ENCODE measurements around the gene DXO. TPM values are rescaled to one million over a fixed set of nuclear protein-coding genes. Genes with fewer than 3 reads are reported as not detected.

Gene DXO
- polyA plus RNA-seq, 3 donors = 5.5 to 49.6 (median 10.4) TPM

DNA sequence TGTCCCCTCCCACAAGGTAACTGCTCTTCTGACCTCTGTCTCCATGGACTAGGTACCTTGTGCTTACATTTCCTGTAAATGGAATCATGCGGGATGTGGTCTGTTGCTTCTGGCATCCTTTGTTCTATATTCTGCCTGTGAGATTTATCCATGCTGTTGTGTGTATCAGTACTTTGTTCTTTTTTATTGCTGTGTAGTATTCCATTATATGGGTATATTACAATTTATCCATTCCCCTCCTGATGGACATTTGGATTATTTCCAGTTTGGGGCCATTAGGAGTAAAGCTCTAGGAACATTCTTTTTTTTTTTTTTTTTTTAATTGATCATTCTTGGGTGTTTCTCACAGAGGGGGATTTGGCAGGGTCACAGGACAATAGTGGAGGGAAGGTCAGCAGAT is 41.0 kb downstream of the DXO start:
- Histone ChIP-seq H3K4me3 (replicated peaks in 1 of 3; ENCODE audit: low read depth in 2 of 3, low read length in 3 of 3) (no peak overlapping the region), H2AFZ (ENCODE audit: insufficient read depth, low read depth, low read length, poor library complexity, severe bottlenecking) (no peak overlapping the region), H3K27me3 (ENCODE audit: control insufficient read depth in 2 of 2, insufficient read depth in 2 of 2, low read length in 2 of 2) (no peaks in the 10 kb centered on the region), H4K20me1 (ENCODE audit: insufficient read depth, low read length) (no peaks in the 10 kb centered on the region), H3K79me2 (ENCODE audit: insufficient read depth, low read length) (no peaks in the 10 kb centered on the region), H3K4me1 (ENCODE audit: control insufficient read depth in 1 of 2, insufficient read depth in 2 of 2, low read length in 2 of 2) (peaks cover 4 to 31% of the 10 kb centered on the region in 2 donors), H3K27ac (ENCODE audit: low read depth in 1 of 2, low read length in 2 of 2) (no peak overlapping the region), H3K9ac (ENCODE audit: insufficient read depth, low read length, poor library complexity, severe bottlenecking) (no peak overlapping the region), H3K4me2 (replicated peaks; ENCODE audit: extremely low read depth, low read length, poor library complexity, severe bottlenecking) (no peak overlapping the region), H3K9me3 (replicated peaks in 1 of 2; ENCODE audit: control insufficient read depth in 1 of 2, insufficient read depth in 1 of 2, low read length in 2 of 2) (no peaks in the 10 kb centered on the region), H3K36me3 (replicated peaks in 1 of 2; ENCODE audit: control insufficient read depth in 1 of 2, insufficient read depth in 2 of 2, low read length in 2 of 2) (no peaks in the 10 kb centered on the region)
- no peak for TF ChIP-seq CTCF (IDR thresholded peaks at IDR 0.05)
- H3K4me3 Mint-ChIP-seq = no peak overlapping the region
- peaks cover 0 to 6% (median 5%) of the 10 kb centered on the region in 3 donors for H3K27me3 Mint-ChIP-seq (ENCODE audit: low read depth in 3 of 3)
- peaks cover 24% of the 10 kb centered on the region for H3K4me1 Mint-ChIP-seq
- no peak overlapping the region for H3K27ac Mint-ChIP-seq
- H3K36me3 Mint-ChIP-seq = no peaks in the 10 kb centered on the region
- peaks cover 0 to 1% (median 0%) of the 10 kb centered on the region in 7 donors for H3K9me3 Mint-ChIP-seq
- intact Hi-C loops (cut with micrococcal nuclease) = no loop called here
- WGBS (ENCODE audit: insufficient coverage) = no CpG with 5 or more reads among the region's 1 CpG
- DNase-seq = no peak

GRCh38 chr6:31928672-31928939 is 43.3 kb downstream of the DXO start:
- Histone ChIP-seq H3K4me2 (replicated peaks; ENCODE audit: extremely low read depth, low read length, poor library complexity, severe bottlenecking) (no peak overlapping the region), H3K4me3 (replicated peaks in 1 of 3; ENCODE audit: low read depth in 2 of 3, low read length in 3 of 3) (no peak overlapping the region), H3K79me2 (ENCODE audit: insufficient read depth, low read length) (no peaks in the 10 kb centered on the region), H3K36me3 (replicated peaks in 1 of 2; ENCODE audit: control insufficient read depth in 1 of 2, insufficient read depth in 2 of 2, low read length in 2 of 2) (no peaks in the 10 kb centered on the region), H3K27ac (ENCODE audit: low read depth in 1 of 2, low read length in 2 of 2) (no peak overlapping the region), H3K27me3 (ENCODE audit: control insufficient read depth in 2 of 2, insufficient read depth in 2 of 2, low read length in 2 of 2) (no peaks in the 10 kb centered on the region), H3K4me1 (ENCODE audit: control insufficient read depth in 1 of 2, insufficient read depth in 2 of 2, low read length in 2 of 2) (peaks cover 4 to 31% of the 10 kb centered on the region in 2 donors), H3K9ac (ENCODE audit: insufficient read depth, low read length, poor library complexity, severe bottlenecking) (no peak overlapping the region), H4K20me1 (ENCODE audit: insufficient read depth, low read length) (no peaks in the 10 kb centered on the region), H3K9me3 (replicated peaks in 1 of 2; ENCODE audit: control insufficient read depth in 1 of 2, insufficient read depth in 1 of 2, low read length in 2 of 2) (no peaks in the 10 kb centered on the region), H2AFZ (ENCODE audit: insufficient read depth, low read depth, low read length, poor library complexity, severe bottlenecking) (no peak overlapping the region)
- Mint-ChIP-seq H3K4me3 (no peak overlapping the region), H3K9me3 (peaks cover 0 to 3% (median 0%) of the 10 kb centered on the region in 7 donors), H3K27ac (peak overlapping the region in 1 of 7 donors; percentile 22), H3K36me3 (no peaks in the 10 kb centered on the region), H3K27me3 (ENCODE audit: low read depth in 3 of 3) (peaks cover 0 to 5% (median 3%) of the 10 kb centered on the region in 3 donors), H3K4me1 (peaks cover 26% of the 10 kb centered on the region)
- TF ChIP-seq CTCF (IDR thresholded peaks at IDR 0.05) = no peak
- 84% methylated on average over 3 of the region's 9 CpGs for WGBS (ENCODE audit: insufficient coverage)
- intact Hi-C loops (cut with micrococcal nuclease) = no loop called here
- DNase-seq = no peak

All from CD14-positive monocyte (primary cell).